ENCODE data around the gene ULK3.

DNA sequence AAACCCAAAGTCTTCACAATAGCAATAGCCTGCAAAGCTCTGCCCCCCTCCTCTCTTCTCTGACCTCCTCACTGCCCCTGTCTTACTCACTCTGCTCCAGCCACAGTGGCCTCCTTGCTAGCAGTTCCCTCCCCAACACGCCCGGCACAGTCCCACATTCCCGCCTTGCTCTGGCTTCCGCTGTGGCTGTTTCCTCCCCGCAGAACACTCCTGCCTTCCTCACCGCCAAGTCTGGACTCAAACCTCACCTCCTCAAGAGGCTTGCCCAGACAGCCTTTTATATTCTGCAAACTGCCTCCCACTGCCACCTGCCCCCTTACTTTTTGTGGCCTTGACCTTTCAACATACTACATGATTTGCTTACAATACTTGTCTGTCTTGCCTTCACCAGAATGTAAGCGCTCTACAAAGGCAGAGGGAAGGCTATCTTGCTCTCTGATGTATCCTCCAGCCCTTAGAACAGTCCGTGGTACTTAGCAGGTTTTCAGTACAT, 46.5 kb upstream of the ULK3 start:
- no peak for TF ChIP-seq EZH2phosphoT487 (IDR thresholded peaks at IDR 0.05; ENCODE audit: low read length)
- no peak for TF ChIP-seq EZH2 (optimal IDR thresholded peaks at IDR 0.05; ENCODE audit: low read depth, low read length)
- TF ChIP-seq, protein P1, sequence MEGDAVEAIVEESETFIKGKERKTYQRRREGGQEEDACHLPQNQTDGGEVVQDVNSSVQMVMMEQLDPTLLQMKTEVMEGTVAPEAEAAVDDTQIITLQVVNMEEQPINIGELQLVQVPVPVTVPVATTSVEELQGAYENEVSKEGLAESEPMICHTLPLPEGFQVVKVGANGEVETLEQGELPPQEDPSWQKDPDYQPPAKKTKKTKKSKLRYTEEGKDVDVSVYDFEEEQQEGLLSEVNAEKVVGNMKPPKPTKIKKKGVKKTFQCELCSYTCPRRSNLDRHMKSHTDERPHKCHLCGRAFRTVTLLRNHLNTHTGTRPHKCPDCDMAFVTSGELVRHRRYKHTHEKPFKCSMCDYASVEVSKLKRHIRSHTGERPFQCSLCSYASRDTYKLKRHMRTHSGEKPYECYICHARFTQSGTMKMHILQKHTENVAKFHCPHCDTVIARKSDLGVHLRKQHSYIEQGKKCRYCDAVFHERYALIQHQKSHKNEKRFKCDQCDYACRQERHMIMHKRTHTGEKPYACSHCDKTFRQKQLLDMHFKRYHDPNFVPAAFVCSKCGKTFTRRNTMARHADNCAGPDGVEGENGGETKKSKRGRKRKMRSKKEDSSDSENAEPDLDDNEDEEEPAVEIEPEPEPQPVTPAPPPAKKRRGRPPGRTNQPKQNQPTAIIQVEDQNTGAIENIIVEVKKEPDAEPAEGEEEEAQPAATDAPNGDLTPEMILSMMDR (IDR thresholded peaks at IDR 0.05; ENCODE audit: low read length) = no peak

Data from MM.1S (cell line).